Measurements from ENCODE around the gene LORICRIN.
A peak's percentile ranks its signal among the peaks of the same experiment; 100 is the strongest.

LORICRIN gene, protein sequence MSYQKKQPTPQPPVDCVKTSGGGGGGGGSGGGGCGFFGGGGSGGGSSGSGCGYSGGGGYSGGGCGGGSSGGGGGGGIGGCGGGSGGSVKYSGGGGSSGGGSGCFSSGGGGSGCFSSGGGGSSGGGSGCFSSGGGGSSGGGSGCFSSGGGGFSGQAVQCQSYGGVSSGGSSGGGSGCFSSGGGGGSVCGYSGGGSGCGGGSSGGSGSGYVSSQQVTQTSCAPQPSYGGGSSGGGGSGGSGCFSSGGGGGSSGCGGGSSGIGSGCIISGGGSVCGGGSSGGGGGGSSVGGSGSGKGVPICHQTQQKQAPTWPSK

DNA sequence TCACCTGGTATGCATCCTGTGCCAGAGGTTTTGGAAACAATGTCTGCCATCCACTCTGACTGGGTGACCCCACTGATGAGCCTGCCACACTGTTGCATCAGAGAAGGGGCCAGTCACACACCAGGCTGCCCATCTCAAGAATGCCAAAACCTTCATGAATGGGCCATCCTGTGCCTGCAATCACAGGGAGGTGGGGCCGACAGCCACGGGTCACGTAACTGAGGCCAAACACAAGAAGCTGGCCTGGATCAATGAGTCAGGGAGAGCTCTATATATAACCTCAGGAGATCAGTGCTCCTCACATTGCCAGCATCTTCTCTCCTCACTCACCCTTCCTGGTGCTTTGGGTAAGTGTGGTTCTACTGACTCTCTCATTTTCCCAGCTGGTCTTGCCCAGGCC lies at the start of gene LORICRIN:
Gene LORICRIN, plus strand, starts transcription at position 301 of the 400 bp plus-strand sequence. CDS start 1,263 bp downstream, outside the sequence.
- DNase-seq, result no peak

DNA sequence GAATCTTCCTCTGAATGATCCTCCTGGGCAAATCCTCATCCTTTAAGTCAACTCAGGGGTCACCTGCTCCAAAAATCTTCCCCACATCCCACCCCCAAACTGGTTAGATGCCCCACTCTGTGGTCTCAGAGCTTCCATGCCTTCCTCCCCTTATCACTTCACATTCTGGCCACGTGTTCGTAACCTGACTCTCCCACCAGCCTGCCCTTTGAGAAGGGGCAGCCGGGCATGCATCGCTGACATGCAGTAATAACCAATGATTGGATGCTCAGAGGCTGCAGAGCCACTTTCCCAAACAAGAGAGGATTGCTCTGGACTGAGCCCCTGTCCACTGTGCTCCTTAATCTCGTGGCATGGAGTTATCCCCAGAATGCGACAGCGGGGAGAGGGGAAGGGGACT lies 49.3 kb upstream of the LORICRIN start:
- DNase-seq, result no peak

GRCh38 chr1:153212201-153212600 lies 47.3 kb upstream of the LORICRIN start:
- DNase-seq, result no peak

GRCh38 chr1:153213519-153213918 lies 46.0 kb upstream of the LORICRIN start:
- no peak for DNase-seq

- no peak for DNase-seq
These were observed 42.3 kb upstream of the LORICRIN start, which contains the start of gene PRR9 for GRCh38 chr1:153217212-153217611. TSS of gene PRR9 (plus strand) at chr1:153217584. CDS start at chr1:153218145, 561 bp downstream.

GRCh38 chr1:153217744-153218416 lies 41.6 kb upstream of the LORICRIN start:
- DNase-seq, result no peak

- no peak for DNase-seq
These were observed 38.7 kb upstream of the LORICRIN start for GRCh38 chr1:153220606-153221303.

DNA sequence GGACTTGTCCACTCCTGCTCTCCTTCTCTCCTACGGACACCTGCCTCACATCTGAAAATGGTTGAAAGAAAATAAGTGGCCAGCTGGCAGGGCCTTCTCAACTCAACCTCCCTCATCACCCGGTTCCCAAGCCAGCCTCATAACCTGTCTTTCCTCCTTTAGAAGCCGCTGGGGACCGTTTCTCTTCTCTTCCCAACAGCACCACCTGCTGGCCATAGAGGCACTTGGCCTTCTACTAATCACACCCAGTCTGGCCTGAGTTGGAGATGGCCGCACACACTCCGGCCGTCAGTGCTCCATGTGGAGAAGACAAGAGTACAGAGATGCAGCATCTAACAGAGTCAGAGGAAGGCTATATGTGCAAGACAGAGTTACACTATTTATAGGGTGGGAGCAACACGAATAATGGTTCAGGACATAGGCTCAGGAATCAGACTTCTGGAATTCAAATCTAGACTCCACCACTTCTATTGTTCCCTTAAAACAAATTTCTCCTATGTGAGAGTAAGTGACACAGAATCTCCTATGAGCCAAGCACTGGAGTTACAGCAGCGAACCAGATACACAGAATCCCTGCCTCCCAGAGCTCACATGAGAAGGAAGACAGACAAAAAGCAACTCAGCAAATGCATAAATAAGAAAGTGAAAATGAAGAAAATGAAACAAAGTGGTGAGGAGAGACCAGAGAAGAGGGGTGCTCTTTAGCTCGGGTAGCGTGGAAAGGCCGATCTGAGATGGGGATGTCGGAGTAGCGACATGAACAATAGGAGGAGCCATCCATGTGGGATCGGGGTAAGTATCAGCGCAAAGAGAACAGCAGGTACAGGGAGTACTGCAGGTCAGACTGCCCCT lies 36.2 kb upstream of the LORICRIN start:
- peak; percentile 31 to 46 for DNase-seq

- DNase-seq, result no peak
These were observed 31.7 kb upstream of the LORICRIN start for GRCh38 chr1:153227810-153228209.

GRCh38 chr1:153228491-153228890 lies 31.0 kb upstream of the LORICRIN start:
- DNase-seq, result no peak

DNA sequence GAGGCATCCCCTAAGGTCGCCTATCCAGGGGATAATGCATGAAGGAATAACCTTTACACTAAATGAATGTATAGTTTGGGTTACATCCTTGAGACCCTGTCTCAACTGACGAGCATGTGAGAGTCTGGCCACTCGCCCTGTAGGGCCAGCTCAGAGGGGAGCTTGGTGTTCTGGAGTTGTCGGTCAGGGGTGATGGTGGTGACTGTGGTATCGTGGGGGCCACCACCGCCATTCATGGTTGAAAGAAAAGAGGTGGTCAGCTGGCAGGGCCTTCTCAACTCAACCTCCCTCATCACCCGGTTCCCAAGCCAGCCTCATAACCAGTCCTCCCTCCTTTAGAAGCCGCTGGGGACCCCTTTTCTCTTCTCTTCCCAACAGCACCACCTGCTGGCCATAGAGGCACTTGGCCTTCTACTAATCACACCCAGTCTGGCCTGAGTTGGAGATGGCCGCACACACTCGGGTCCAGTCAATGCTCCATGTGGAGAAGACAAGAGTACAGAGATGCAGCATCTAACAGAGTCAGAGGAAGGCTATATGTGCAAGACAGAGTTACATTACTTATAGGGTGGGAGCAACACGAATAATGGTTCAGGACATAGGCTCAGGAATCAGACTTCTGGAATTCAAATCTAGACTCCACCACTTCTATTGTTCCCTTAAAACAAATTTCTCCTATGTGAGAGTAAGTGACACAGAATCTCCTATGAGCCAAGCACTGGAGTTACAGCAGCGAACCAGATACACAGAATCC lies 30.2 kb upstream of the LORICRIN start:
- DNase-seq, result peak in 1 of 2 donors; percentile 8

DNA sequence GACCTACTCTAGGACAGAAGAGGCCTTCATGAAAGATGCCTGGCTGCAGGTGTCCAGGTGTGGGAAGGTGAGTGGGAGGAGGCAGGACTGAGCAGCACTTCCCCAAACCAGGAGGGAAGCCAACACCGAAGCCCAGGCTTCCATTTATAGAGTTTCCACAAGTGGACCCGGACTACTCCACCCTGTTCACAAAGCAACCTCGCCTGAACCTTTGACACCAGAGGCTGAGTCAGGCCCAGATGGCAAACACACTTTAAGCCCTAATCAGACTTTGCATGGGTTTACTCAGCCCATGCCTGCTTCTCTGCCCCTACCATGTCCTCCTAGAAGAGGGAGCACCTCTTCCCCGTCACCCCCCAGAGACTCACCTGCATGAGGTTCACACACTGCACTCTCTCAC lies 28.1 kb upstream of the LORICRIN start:
- DNase-seq, result no peak

- DNase-seq, result no peak
These were observed 27.7 kb upstream of the LORICRIN start for GRCh38 chr1:153231785-153232184.

DNA sequence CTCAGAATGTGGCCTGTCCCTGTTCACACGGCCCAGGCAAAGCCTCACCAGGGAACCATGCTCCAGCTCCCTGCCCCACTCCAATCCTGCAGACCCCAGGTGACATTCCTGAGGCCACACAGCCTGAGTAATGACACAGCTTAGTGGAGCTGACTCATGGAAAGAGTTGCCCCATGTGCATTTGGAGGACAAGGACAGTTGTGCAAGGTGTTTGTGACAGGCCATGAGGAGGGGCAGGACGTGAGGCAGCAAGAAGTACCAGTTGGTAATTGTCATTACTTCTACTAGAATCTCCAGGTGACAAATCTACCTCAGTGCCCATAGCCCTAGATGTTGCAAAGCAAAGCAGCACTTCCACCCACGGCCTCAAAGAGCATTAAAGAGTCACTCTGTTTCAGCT lies 26.9 kb upstream of the LORICRIN start:
- DNase-seq, result no peak

DNA sequence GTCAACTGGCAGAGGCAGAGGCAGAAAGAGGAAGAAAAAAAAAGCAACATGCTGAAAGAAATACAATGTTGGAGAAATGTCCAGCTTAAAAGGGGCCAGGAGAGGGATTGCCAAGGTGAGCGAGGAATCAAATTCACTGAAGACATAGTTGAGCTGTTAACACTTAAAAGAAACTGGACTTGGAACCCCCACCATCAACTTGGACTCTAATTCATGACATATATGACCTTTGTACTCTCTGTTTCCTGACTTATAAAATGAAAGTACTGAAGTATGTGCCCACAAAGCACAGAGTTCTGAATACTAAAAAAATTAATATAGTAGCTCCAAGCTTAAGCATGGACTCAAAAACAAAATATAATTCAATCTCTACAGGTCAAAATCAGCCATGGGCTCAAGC lies 26.0 kb upstream of the LORICRIN start:
- DNase-seq, result no peak

GRCh38 chr1:153238527-153238926 lies 21.0 kb upstream of the LORICRIN start:
- DNase-seq, result no peak

DNA sequence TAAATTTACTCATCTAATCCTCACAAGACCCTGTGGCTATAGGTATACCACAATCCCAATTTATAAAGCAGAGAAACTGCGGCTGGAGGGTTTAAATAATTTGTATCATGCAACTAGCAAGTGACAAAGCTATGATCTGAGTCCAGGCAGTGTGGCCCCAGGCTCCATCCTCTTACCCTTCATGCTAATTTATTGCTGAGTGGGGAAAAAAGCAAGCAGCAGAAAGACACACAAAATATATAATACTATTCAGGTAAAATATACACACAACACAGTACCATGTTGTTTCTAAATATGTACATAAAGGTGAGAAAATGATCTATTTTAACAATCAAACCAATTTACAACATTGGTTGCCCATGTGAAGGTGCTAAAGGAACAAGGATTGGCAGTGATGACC lies 17.3 kb upstream of the LORICRIN start:
- no peak for DNase-seq

DNA sequence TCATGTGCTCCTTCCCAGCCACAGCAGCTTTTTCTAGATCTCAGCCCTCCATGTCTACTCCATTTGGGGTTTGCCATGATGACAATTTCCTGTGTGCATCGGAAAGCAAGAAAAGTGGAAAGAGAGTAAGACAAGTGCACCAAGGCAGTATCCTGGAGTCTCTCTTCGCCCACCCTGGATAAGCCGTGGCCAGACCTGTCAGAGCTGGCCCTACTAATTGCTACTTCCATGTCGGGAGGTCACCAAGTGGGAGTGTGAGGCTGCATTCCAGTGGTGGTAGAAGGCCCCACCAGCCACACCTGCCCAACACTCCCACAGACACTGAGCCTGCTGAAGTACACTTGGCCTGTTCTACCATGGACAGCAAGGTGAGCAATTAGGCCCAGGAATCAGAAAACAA lies 14.0 kb upstream of the LORICRIN start:
- no peak for DNase-seq

DNA sequence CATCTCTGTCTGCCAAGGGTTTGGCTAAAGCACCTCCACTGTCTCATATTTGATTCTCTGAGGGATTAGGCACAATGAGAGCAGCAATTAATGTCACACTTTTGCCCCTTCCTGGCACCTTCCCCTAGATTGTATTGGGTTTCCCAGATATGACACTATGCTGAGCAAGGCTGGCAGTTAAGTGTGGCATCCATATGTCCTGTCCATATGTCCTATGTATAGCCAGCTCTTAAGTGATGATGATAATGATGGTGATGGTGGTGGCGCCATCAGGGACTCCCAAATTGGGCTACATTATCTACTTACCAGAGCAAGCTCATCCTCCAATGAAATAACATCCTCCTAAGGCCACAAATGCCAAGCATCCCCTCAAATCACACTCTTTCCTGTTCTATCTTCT lies 13.5 kb upstream of the LORICRIN start:
- no peak for DNase-seq

GRCh38 chr1:153246825-153247224 lies 12.7 kb upstream of the LORICRIN start:
- DNase-seq, result no peak

- DNase-seq, result no peak
These were observed 11.2 kb upstream of the LORICRIN start for GRCh38 chr1:153248176-153248879.

All from activated CD4-positive, alpha-beta T cell treated with anti-CD3 and anti-CD28 coated beads for 4 hours (primary cell).